Caco-2 (cell line): ENCODE data around the gene E2F7. TPM values are rescaled to one million over a fixed set of nuclear protein-coding genes. Genes with fewer than 3 reads are reported as not detected.

ENCODE experiments used
- BruUV-seq: library from RNA; stranded (reverse); fragments of 400-500 nt; replicated peaks from 2 replicates; lab custom pipeline; 2021; lab: Mats Ljungman, UMichigan
- CTCF ChIA-PET: fragments of 300-600 bp; sonication (Branson Sonifier 250); formaldehyde crosslinking; loops from one replicate; lab custom pipeline; 2022; ENCODE audit warnings: antibody characterized with exemption; lab: Charles Lee
- POLR2A ChIA-PET: fragments of 300-600 bp; sonication (Branson Sonifier 250); formaldehyde crosslinking; loops from one replicate; lab custom pipeline; 2022; ENCODE audit warnings: antibody characterized with exemption; lab: Charles Lee
- DNase-seq, 2 experiments: peaks; one replicate each; pipeline versions ENCODE4 v3.0.0 to v3.0.0-alpha.2; 2020 to 2022
- H3K27me3 ChIP-seq: replicated peaks from 2 replicates; pipeline ENCODE4 v1.6.0; 2011; ENCODE audit warnings: low read length; ENCODE audit not compliant: control insufficient read depth, insufficient read depth
- H3K36me3 ChIP-seq: 2 replicates; pipeline ENCODE4 v1.5.1; 2011; ENCODE audit warnings: low read length; ENCODE audit not compliant: control insufficient read depth, insufficient read depth
- H3K4me1 ChIP-seq: fragments of 250-450 bp; sonication (Bioruptor Pico); 2 replicates; pipeline ENCODE4 v1.5.1; 2020; ENCODE audit warnings: mild to moderate bottlenecking
- H3K4me3 ChIP-seq: 2 replicates; pipeline ENCODE4 v1.5.1; 2011; ENCODE audit warnings: low read depth, mild to moderate bottlenecking, control low read depth, low read length
- H3K9me3 ChIP-seq: fragments of 250-450 bp; sonication (Bioruptor Pico); 2 replicates; pipeline ENCODE4 v1.5.1; 2020; ENCODE audit warnings: mild to moderate bottlenecking, moderate library complexity
- H3K27ac Mint-ChIP-seq: one replicate; pipeline ENCODE4 v1.8.0; 2022; ENCODE audit warnings: mixed read lengths; ENCODE audit not compliant: unreplicated experiment
- H3K27me3 Mint-ChIP-seq: one replicate; pipeline ENCODE4 v1.8.0; 2022; ENCODE audit warnings: mixed read lengths; ENCODE audit not compliant: insufficient read depth, unreplicated experiment
- H3K36me3 Mint-ChIP-seq: one replicate; pipeline ENCODE4 v1.8.0; 2022; ENCODE audit warnings: mild to moderate bottlenecking, mixed read lengths; ENCODE audit not compliant: insufficient read depth, unreplicated experiment
- H3K4me1 Mint-ChIP-seq: one replicate; pipeline ENCODE4 v1.8.0; 2022; ENCODE audit warnings: low read depth, mixed read lengths; ENCODE audit not compliant: unreplicated experiment
- H3K4me3 Mint-ChIP-seq: one replicate; pipeline ENCODE4 v1.8.0; 2022; ENCODE audit warnings: mild to moderate bottlenecking, moderate library complexity, mixed read lengths; ENCODE audit not compliant: unreplicated experiment
- H3K9me3 Mint-ChIP-seq: one replicate; pipeline ENCODE4 v1.8.0; 2022; ENCODE audit warnings: mixed read lengths; ENCODE audit not compliant: unreplicated experiment
- intact Hi-C: fragments of 100-400 bp; cut with micrococcal nuclease; formaldehyde crosslinking; loops from one replicate; pipeline ENCODE4 v1.10.0; 2022; ENCODE audit not compliant: unreplicated experiment
- total RNA-seq: library from RNA; stranded (reverse); gene quantifications from 2 replicates; pipeline ENCODE4 v1.2.3, GENCODE V29; 2022
- TF ChIP-seq, protein P1 (sequence below), 2 experiments: fragments of 200-600 bp in 1 of 2; IDR thresholded peaks; 1 replicate in 1 of 2; 2 replicates in 1 of 2; pipeline versions ENCODE4 v1.5.1 to v1.8.0; 2011 to 2022; ENCODE audit warnings: antibody characterized with exemption in 1 of 2, control low read depth in 1 of 2, inconsistent platforms in 1 of 2, low read depth in 1 of 2, low read length in 1 of 2, mild to moderate bottlenecking in 1 of 2, moderate library complexity in 1 of 2; ENCODE audit not compliant: insufficient read depth in 1 of 2, severe bottlenecking in 1 of 2, unreplicated experiment in 1 of 2

The E2F7 gene
- total RNA-seq, 1 experiment from 2014 or later = 11.6 TPM

- H3K9me3 Mint-ChIP-seq = no peaks in the 10 kb centered on the region
- H3K4me1 ChIP-seq = no peaks in the 10 kb centered on the region
- no peaks in the 10 kb centered on the region for H3K9me3 ChIP-seq
- TF ChIP-seq, protein P1, sequence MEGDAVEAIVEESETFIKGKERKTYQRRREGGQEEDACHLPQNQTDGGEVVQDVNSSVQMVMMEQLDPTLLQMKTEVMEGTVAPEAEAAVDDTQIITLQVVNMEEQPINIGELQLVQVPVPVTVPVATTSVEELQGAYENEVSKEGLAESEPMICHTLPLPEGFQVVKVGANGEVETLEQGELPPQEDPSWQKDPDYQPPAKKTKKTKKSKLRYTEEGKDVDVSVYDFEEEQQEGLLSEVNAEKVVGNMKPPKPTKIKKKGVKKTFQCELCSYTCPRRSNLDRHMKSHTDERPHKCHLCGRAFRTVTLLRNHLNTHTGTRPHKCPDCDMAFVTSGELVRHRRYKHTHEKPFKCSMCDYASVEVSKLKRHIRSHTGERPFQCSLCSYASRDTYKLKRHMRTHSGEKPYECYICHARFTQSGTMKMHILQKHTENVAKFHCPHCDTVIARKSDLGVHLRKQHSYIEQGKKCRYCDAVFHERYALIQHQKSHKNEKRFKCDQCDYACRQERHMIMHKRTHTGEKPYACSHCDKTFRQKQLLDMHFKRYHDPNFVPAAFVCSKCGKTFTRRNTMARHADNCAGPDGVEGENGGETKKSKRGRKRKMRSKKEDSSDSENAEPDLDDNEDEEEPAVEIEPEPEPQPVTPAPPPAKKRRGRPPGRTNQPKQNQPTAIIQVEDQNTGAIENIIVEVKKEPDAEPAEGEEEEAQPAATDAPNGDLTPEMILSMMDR (IDR thresholded peaks at IDR 0.05; ENCODE audit: insufficient read depth in 1 of 2, low read depth in 1 of 2, low read length in 1 of 2, severe bottlenecking in 1 of 2, unreplicated experiment in 1 of 2) = peak; percentile 85 to 95
- peaks cover 6% of the 10 kb centered on the region for H3K4me1 Mint-ChIP-seq
- H3K27me3 Mint-ChIP-seq = peaks cover 2% of the 10 kb centered on the region
- intact Hi-C loops = loop anchor here (1.0 to 2.0 kb wide), 5 partner anchors 10 to 390 kb away; partner anchors contain the start of gene CSRP2
- ChIA-PET POLR2A (interaction anchor here (1.1 kb wide), 1 partner anchor 10 kb away, joined by 4 read pairs; no protein-coding TSS in a partner anchor), CTCF (interaction anchor here (0.6 to 1.5 kb wide), 17 partner anchors 9 to 389 kb away, joined by 3 to 40 read pairs (median 4); partner anchors contain the start of gene CSRP2)
- H3K27me3 ChIP-seq = no peaks in the 10 kb centered on the region
- no TSS peak for BruUV-seq
- no peak overlapping the region for H3K4me3 Mint-ChIP-seq
- H3K36me3 Mint-ChIP-seq = no peaks in the 10 kb centered on the region
- peak; percentile 71 to 76 for DNase-seq
- H3K4me3 ChIP-seq = no peak overlapping the region
- H3K27ac Mint-ChIP-seq = no peak overlapping the region
- no peaks in the 10 kb centered on the region for H3K36me3 ChIP-seq
Observed at GRCh38 chr12:77010691-77011548, 54.4 kb downstream of the E2F7 start.

- Histone ChIP-seq H3K4me1 (no peaks in the 10 kb centered on the region), H3K27me3 (no peaks in the 10 kb centered on the region), H3K4me3 (no peak overlapping the region), H3K9me3 (no peaks in the 10 kb centered on the region), H3K36me3 (no peaks in the 10 kb centered on the region)
- Mint-ChIP-seq H3K27ac (no peak overlapping the region), H3K9me3 (no peaks in the 10 kb centered on the region), H3K4me1 (peaks cover 7% of the 10 kb centered on the region), H3K4me3 (no peak overlapping the region), H3K36me3 (no peaks in the 10 kb centered on the region), H3K27me3 (peaks cover 6% of the 10 kb centered on the region)
- intact Hi-C loops = no loop called here
- TF ChIP-seq, protein P1 (IDR thresholded peaks at IDR 0.05; ENCODE audit: insufficient read depth in 1 of 2, low read depth in 1 of 2, low read length in 1 of 2, severe bottlenecking in 1 of 2, unreplicated experiment in 1 of 2) = no peak
- CTCF ChIA-PET = no interaction called here
- DNase-seq = no peak
- POLR2A ChIA-PET = no interaction called here
- no TSS peak for BruUV-seq
Observed at GRCh38 chr12:77007476-77007875, 57.9 kb downstream of the E2F7 start.

GRCh38 chr12:77005611-77006098 is 59.7 kb downstream of the E2F7 start:
- no TSS peak for BruUV-seq
- intact Hi-C loops = no loop called here
- POLR2A ChIA-PET = no interaction called here
- Mint-ChIP-seq H3K27ac (no peak overlapping the region), H3K27me3 (peaks cover 10% of the 10 kb centered on the region), H3K9me3 (no peaks in the 10 kb centered on the region), H3K4me1 (peaks cover 17% of the 10 kb centered on the region), H3K4me3 (no peak overlapping the region), H3K36me3 (no peaks in the 10 kb centered on the region)
- Histone ChIP-seq H3K27me3 (no peaks in the 10 kb centered on the region), H3K4me3 (no peak overlapping the region), H3K4me1 (no peaks in the 10 kb centered on the region), H3K9me3 (no peaks in the 10 kb centered on the region), H3K36me3 (no peaks in the 10 kb centered on the region)
- TF ChIP-seq, protein P1 (IDR thresholded peaks at IDR 0.05; ENCODE audit: insufficient read depth in 1 of 2, low read depth in 1 of 2, low read length in 1 of 2, severe bottlenecking in 1 of 2, unreplicated experiment in 1 of 2) = no peak
- DNase-seq = no peak
- CTCF ChIA-PET = no interaction called here
